Measurements from ENCODE around the gene OPALIN. TPM values are rescaled to one million over a fixed set of nuclear protein-coding genes. Genes with fewer than 3 reads are reported as not detected.
"Not testable (repeated sequence)": the region's sequence is repeated elsewhere in the genome, so short reads cannot be mapped to it uniquely, and the experiment has no call there.

Gene OPALIN
- total RNA-seq, 2 experiments from 2014 or later: not detected

- Mint-ChIP-seq H3K27me3 (peaks cover 8% of the 10 kb centered on the region), H3K4me1 (no peaks in the 10 kb centered on the region), H3K27ac (no peak overlapping the region), H3K9me3 (no peaks in the 10 kb centered on the region), H3K4me3 (no peak overlapping the region), H3K36me3 (no peaks in the 10 kb centered on the region)
- POLR2A ChIA-PET: no interaction called here
- DNase-seq: no peak
- ATAC-seq (ENCODE audit: low read depth): no peak
Observed at GRCh38 chr10:96317067-96317833, 41.6 kb downstream of the OPALIN start.

GRCh38 chr10:96313344-96313743 lies 45.5 kb downstream of the OPALIN start:
- Mint-ChIP-seq H3K27ac (no peak overlapping the region), H3K36me3 (no peaks in the 10 kb centered on the region), H3K9me3 (no peaks in the 10 kb centered on the region), H3K27me3 (peaks cover 8% of the 10 kb centered on the region), H3K4me3 (no peak overlapping the region), H3K4me1 (no peaks in the 10 kb centered on the region)
- DNase-seq: no peak
- no peak for ATAC-seq (ENCODE audit: low read depth)
- POLR2A ChIA-PET: no interaction called here

GRCh38 chr10:96311180-96311715 lies 47.6 kb downstream of the OPALIN start:
- ATAC-seq (ENCODE audit: low read depth) (no peak), DNase-seq (no peak)
- no peak overlapping the region for H3K27ac Mint-ChIP-seq
- peaks cover 5% of the 10 kb centered on the region for H3K4me1 Mint-ChIP-seq
- no peak overlapping the region for H3K4me3 Mint-ChIP-seq
- POLR2A ChIA-PET: no interaction called here
- H3K9me3 Mint-ChIP-seq: no peaks in the 10 kb centered on the region
- peaks cover 10% of the 10 kb centered on the region for H3K27me3 Mint-ChIP-seq
- no peaks in the 10 kb centered on the region for H3K36me3 Mint-ChIP-seq

- H3K4me1 Mint-ChIP-seq: peaks cover 5% of the 10 kb centered on the region
- no peak overlapping the region for H3K4me3 Mint-ChIP-seq
- no peak overlapping the region for H3K27ac Mint-ChIP-seq
- ATAC-seq (ENCODE audit: low read depth) (no peak), DNase-seq (no peak)
- H3K9me3 Mint-ChIP-seq: no peaks in the 10 kb centered on the region
- peaks cover 10% of the 10 kb centered on the region for H3K27me3 Mint-ChIP-seq
- H3K36me3 Mint-ChIP-seq: no peaks in the 10 kb centered on the region
- POLR2A ChIA-PET: no interaction called here
Observed at GRCh38 chr10:96310321-96310669, 48.5 kb downstream of the OPALIN start.

- Mint-ChIP-seq H3K27ac (no peak overlapping the region), H3K36me3 (no peaks in the 10 kb centered on the region), H3K4me3 (no peak overlapping the region), H3K4me1 (peaks cover 6% of the 10 kb centered on the region), H3K9me3 (no peaks in the 10 kb centered on the region), H3K27me3 (peaks cover 9% of the 10 kb centered on the region)
- ATAC-seq (ENCODE audit: low read depth) (no peak), DNase-seq (no peak)
- POLR2A ChIA-PET: no interaction called here
Observed at GRCh38 chr10:96309628-96310320, 49.0 kb downstream of the OPALIN start.

- H3K36me3 Mint-ChIP-seq; H3K27me3 Mint-ChIP-seq; H3K4me1 Mint-ChIP-seq; DNase-seq; POLR2A ChIA-PET; H3K4me3 Mint-ChIP-seq; ATAC-seq (ENCODE audit: low read depth); H3K27ac Mint-ChIP-seq; H3K9me3 Mint-ChIP-seq: not testable (repeated sequence)
Observed at GRCh38 chr10:96308854-96309253, 49.9 kb downstream of the OPALIN start.

GRCh38 chr10:96306516-96306915 lies 52.3 kb downstream of the OPALIN start:
- Mint-ChIP-seq H3K36me3 (no peaks in the 10 kb centered on the region), H3K4me1 (peaks cover 8% of the 10 kb centered on the region), H3K27me3 (peaks cover 6% of the 10 kb centered on the region), H3K4me3 (no peak overlapping the region), H3K9me3 (no peaks in the 10 kb centered on the region), H3K27ac (no peak overlapping the region)
- no peak for ATAC-seq (ENCODE audit: low read depth)
- no peak for DNase-seq
- POLR2A ChIA-PET: interaction anchor here (0.6 kb wide), 1 partner anchor 20 kb away, joined by 3 read pairs; no protein-coding TSS in a partner anchor

GRCh38 chr10:96305019-96305418 lies 53.8 kb downstream of the OPALIN start:
- Mint-ChIP-seq H3K36me3 (no peaks in the 10 kb centered on the region), H3K27ac (no peak overlapping the region), H3K27me3 (peaks cover 6% of the 10 kb centered on the region), H3K4me3 (no peak overlapping the region), H3K4me1 (peaks cover 9% of the 10 kb centered on the region), H3K9me3 (no peaks in the 10 kb centered on the region)
- no peak for ATAC-seq (ENCODE audit: low read depth)
- DNase-seq: no peak
- POLR2A ChIA-PET: no interaction called here

GRCh38 chr10:96304230-96304629 lies 54.6 kb downstream of the OPALIN start, which contains the start of gene DNTT:
Gene DNTT (plus strand): TSS chr10:96304434. CDS start chr10:96304498, 64 bp downstream.
- DNase-seq (no peak), ATAC-seq (ENCODE audit: low read depth) (no peak)
- Mint-ChIP-seq H3K27ac (no peak within 1 kb of the TSS), H3K4me1 (peaks cover 17% of the 10 kb centered on the region), H3K36me3 (peaks cover 2% of the 10 kb centered on the region), H3K9me3 (no peaks in the 10 kb centered on the region), H3K27me3 (peaks cover 6% of the 10 kb centered on the region), H3K4me3 (no peak within 1 kb of the TSS)
- POLR2A ChIA-PET: no interaction called here

- Mint-ChIP-seq H3K9me3 (no peaks in the 10 kb centered on the region), H3K4me3 (no peak overlapping the region), H3K27ac (no peak overlapping the region), H3K4me1 (peaks cover 20% of the 10 kb centered on the region), H3K27me3 (peaks cover 2% of the 10 kb centered on the region), H3K36me3 (peaks cover 2% of the 10 kb centered on the region)
- DNase-seq (no peak), ATAC-seq (ENCODE audit: low read depth) (no peak)
- POLR2A ChIA-PET: no interaction called here
Observed at GRCh38 chr10:96301616-96302015, 57.2 kb downstream of the OPALIN start.

GRCh38 chr10:96299383-96299782 lies 59.4 kb downstream of the OPALIN start:
- Mint-ChIP-seq H3K4me3 (peak overlapping the region; percentile 70), H3K9me3 (no peaks in the 10 kb centered on the region), H3K27me3 (no peaks in the 10 kb centered on the region), H3K4me1 (peaks cover 22% of the 10 kb centered on the region), H3K36me3 (peaks cover 2% of the 10 kb centered on the region), H3K27ac (peak overlapping the region; percentile 78)
- DNase-seq (no peak), ATAC-seq (ENCODE audit: low read depth) (peak; percentile 36)
- POLR2A ChIA-PET: no interaction called here

GRCh38 chr10:96298362-96298761 lies 60.4 kb downstream of the OPALIN start:
- Mint-ChIP-seq H3K27me3 (peaks cover 6% of the 10 kb centered on the region), H3K4me1 (peaks cover 25% of the 10 kb centered on the region), H3K9me3 (no peaks in the 10 kb centered on the region), H3K36me3 (peaks cover 2% of the 10 kb centered on the region), H3K27ac (no peak overlapping the region), H3K4me3 (no peak overlapping the region)
- no peak for DNase-seq
- no peak for ATAC-seq (ENCODE audit: low read depth)
- POLR2A ChIA-PET: no interaction called here

GRCh38 chr10:96297486-96297885 lies 61.3 kb downstream of the OPALIN start:
- Mint-ChIP-seq H3K9me3 (no peaks in the 10 kb centered on the region), H3K4me1 (peaks cover 25% of the 10 kb centered on the region), H3K27me3 (peaks cover 6% of the 10 kb centered on the region)

GRCh38 chr10:96295475-96295874 lies 63.3 kb downstream of the OPALIN start:
- H3K4me1 Mint-ChIP-seq: peaks cover 25% of the 10 kb centered on the region
- DNase-seq (no peak), ATAC-seq (ENCODE audit: low read depth) (no peak)
- H3K27me3 Mint-ChIP-seq: peaks cover 8% of the 10 kb centered on the region
- H3K4me3 Mint-ChIP-seq: no peak overlapping the region
- peaks cover 2% of the 10 kb centered on the region for H3K36me3 Mint-ChIP-seq
- POLR2A ChIA-PET: no interaction called here
- H3K27ac Mint-ChIP-seq: no peak overlapping the region
- H3K9me3 Mint-ChIP-seq: no peaks in the 10 kb centered on the region

More at GRCh38 chr10:96297486-96297885, 61.3 kb downstream of the OPALIN start:
- ATAC-seq (ENCODE audit: low read depth) (no peak), DNase-seq (no peak)
- POLR2A ChIA-PET: no interaction called here
- H3K36me3 Mint-ChIP-seq: peaks cover 2% of the 10 kb centered on the region
- no peak overlapping the region for H3K4me3 Mint-ChIP-seq
- no peak overlapping the region for H3K27ac Mint-ChIP-seq

All from activated naive CD8-positive, alpha-beta T cell treated with anti-CD3 and anti-CD28 coated beads, Interleukin-2, amount 10 ng/mL, durations not matched to agents 7 days and 5 days (primary cell).